ENCODE measurements around the gene ITGB8.

DNA sequence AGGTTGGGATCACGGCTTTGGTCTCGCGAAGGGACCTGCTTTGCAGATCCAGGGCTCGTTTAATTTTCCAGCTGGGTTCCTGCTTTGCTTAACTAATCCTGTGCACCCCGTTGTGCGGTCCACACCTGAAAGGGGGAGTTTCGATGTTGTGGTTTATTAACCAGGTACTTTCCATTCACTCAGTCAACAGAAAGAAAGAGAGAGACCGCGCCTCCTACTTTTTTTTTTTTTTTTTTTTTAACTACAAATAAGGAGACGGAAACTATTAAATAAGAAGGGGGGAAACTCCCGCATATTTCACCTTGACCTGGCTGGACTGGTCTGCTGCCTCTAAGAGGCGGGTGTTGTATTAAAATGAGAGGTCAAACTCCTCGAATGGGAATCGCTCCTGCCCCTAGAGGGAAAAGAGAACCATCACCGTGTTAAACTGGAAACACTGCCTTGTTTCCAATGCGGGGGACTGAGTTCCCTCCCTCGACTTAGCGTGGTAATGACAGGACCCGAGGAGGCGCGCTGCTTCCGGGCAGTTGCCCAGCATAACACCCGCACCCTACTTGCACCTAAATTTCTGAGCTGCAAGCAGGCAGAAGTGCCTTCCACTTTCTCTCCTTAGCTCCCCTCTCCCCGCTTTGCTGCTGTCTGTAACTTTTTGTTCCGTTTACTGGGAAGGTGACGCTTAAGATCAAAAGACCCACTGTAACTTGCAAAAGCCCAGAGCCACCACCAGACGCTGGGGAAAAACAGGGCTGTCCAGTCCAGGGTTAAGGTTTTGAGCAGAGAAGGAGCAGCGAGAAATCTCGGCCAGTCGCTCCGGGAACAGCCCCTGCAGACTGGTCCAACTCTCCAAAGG is 1.1 kb upstream of the ITGB8 start:
- TF ChIP-seq EZH2 (IDR thresholded peaks at IDR 0.05; ENCODE audit: insufficient read depth, poor library complexity, severe bottlenecking): no peak
- no peak for TF ChIP-seq EZH2phosphoT487 (IDR thresholded peaks at IDR 0.05; ENCODE audit: insufficient read depth, low read depth)

Data from GM23248 (cell line).